ENCODE measurements around the gene SOX15. TPM values are rescaled to one million over a fixed set of nuclear protein-coding genes. Genes with fewer than 3 reads are reported as not detected.

The SOX15 gene
- total and polyA plus RNA-seq, 2 of the 13 experiments (the other 11 are each of a cell fraction or from before 2014, with no cell fraction given), result 0.07 to 0.18 TPM

- 0 out of 2 replicates have a peak, but pooled peaks have one; percentile 90 for TF ChIP-seq ZNF383 (CRISPR knock-in tag; IDR thresholded peaks at IDR 0.05; ENCODE audit: borderline replicate concordance)
- 0 out of 2 replicates have a peak, but pooled peaks have one; percentile 3 for TF ChIP-seq MEF2D (CRISPR knock-in tag; IDR thresholded peaks at IDR 0.05)
- TF ChIP-seq, protein P1, sequence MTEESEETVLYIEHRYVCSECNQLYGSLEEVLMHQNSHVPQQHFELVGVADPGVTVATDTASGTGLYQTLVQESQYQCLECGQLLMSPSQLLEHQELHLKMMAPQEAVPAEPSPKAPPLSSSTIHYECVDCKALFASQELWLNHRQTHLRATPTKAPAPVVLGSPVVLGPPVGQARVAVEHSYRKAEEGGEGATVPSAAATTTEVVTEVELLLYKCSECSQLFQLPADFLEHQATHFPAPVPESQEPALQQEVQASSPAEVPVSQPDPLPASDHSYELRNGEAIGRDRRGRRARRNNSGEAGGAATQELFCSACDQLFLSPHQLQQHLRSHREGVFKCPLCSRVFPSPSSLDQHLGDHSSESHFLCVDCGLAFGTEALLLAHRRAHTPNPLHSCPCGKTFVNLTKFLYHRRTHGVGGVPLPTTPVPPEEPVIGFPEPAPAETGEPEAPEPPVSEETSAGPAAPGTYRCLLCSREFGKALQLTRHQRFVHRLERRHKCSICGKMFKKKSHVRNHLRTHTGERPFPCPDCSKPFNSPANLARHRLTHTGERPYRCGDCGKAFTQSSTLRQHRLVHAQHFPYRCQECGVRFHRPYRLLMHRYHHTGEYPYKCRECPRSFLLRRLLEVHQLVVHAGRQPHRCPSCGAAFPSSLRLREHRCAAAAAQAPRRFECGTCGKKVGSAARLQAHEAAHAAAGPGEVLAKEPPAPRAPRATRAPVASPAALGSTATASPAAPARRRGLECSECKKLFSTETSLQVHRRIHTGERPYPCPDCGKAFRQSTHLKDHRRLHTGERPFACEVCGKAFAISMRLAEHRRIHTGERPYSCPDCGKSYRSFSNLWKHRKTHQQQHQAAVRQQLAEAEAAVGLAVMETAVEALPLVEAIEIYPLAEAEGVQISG (CRISPR knock-in tag; IDR thresholded peaks at IDR 0.05), result peak; percentile 73
- peak; percentile 74 for TF ChIP-seq PHF8 (CRISPR knock-in tag; IDR thresholded peaks at IDR 0.05)
- peak; percentile 14; the same call in 1 of the 2 replicates for TF ChIP-seq NFKB2 (CRISPR knock-in tag; IDR thresholded peaks at IDR 0.05; ENCODE audit: borderline replicate concordance)
- TF ChIP-seq ZNF333 (CRISPR knock-in tag; IDR thresholded peaks at IDR 0.05; ENCODE audit: borderline replicate concordance), result peak; percentile 46; the same call in 1 of the 2 replicates
- no peak for TF ChIP-seq IKZF1 (IDR thresholded peaks at IDR 0.05)
- TF ChIP-seq THYN1 (CRISPR knock-in tag; IDR thresholded peaks at IDR 0.05; ENCODE audit: borderline replicate concordance, low read depth), result no peak
- TF ChIP-seq NONO (IDR thresholded peaks at IDR 0.05), result no peak
- peak; percentile 65 for TF ChIP-seq NONO (CRISPR knock-in tag; conservative IDR thresholded peaks at IDR 0.05)
- TF ChIP-seq ERF (CRISPR knock-in tag; IDR thresholded peaks at IDR 0.05), result 0 out of 2 replicates have a peak, but pooled peaks have one; percentile 21
- 0 out of 2 replicates have a peak, but pooled peaks have one; percentile 33 for TF ChIP-seq SALL1 (CRISPR knock-in tag; IDR thresholded peaks at IDR 0.05)
- TF ChIP-seq ZIK1 (CRISPR knock-in tag; IDR thresholded peaks at IDR 0.05; ENCODE audit: borderline replicate concordance, low read depth), result 0 out of 2 replicates have a peak, but pooled peaks have one; percentile 70
- TF ChIP-seq MLX (CRISPR knock-in tag; IDR thresholded peaks at IDR 0.05), result 0 out of 2 replicates have a peak, but pooled peaks have one; percentile 7
- 0 out of 2 replicates have a peak, but pooled peaks have one; percentile 78 for TF ChIP-seq ZZZ3 (CRISPR knock-in tag; IDR thresholded peaks at IDR 0.05; ENCODE audit: borderline replicate concordance)
- peak; percentile 81 for TF ChIP-seq POLR2G (IDR thresholded peaks at IDR 0.05; ENCODE audit: low read depth, low read length)
- TF ChIP-seq HCFC1 (IDR thresholded peaks at IDR 0.05; ENCODE audit: low read depth, low read length), result peak; percentile 59; the same call in 1 of the 2 replicates
- TF ChIP-seq TCF12 (IDR thresholded peaks at IDR 0.05), result no peak
- 0 out of 2 replicates have a peak, but pooled peaks have one; percentile 65 for TF ChIP-seq TCF12 (CRISPR knock-in tag; IDR thresholded peaks at IDR 0.05)
- TF ChIP-seq, protein P2, sequence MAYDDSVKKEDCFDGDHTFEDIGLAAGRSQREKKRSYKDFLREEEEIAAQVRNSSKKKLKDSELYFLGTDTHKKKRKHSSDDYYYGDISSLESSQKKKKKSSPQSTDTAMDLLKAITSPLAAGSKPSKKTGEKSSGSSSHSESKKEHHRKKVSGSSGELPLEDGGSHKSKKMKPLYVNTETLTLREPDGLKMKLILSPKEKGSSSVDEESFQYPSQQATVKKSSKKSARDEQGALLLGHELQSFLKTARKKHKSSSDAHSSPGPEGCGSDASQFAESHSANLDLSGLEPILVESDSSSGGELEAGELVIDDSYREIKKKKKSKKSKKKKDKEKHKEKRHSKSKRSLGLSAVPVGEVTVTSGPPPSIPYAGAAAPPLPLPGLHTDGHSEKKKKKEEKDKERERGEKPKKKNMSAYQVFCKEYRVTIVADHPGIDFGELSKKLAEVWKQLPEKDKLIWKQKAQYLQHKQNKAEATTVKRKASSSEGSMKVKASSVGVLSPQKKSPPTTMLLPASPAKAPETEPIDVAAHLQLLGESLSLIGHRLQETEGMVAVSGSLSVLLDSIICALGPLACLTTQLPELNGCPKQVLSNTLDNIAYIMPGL (CRISPR knock-in tag; IDR thresholded peaks at IDR 0.05; ENCODE audit: borderline replicate concordance in 1 of 2, low read depth in 1 of 2), result peak in 1 of 2 experiments; percentile 73; a peak in 2 of 4 replicates
- TF ChIP-seq, protein P3, sequence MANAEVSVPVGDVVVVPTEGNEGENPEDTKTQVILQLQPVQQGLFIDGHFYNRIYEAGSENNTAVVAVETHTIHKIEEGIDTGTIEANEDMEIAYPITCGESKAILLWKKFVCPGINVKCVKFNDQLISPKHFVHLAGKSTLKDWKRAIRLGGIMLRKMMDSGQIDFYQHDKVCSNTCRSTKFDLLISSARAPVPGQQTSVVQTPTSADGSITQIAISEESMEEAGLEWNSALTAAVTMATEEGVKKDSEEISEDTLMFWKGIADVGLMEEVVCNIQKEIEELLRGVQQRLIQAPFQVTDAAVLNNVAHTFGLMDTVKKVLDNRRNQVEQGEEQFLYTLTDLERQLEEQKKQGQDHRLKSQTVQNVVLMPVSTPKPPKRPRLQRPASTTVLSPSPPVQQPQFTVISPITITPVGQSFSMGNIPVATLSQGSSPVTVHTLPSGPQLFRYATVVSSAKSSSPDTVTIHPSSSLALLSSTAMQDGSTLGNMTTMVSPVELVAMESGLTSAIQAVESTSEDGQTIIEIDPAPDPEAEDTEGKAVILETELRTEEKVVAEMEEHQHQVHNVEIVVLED (CRISPR knock-in tag; IDR thresholded peaks at IDR 0.05; ENCODE audit: borderline replicate concordance), result peak; percentile 77; the same call in 1 of the 2 replicates
- no peak for TF ChIP-seq JDP2 (CRISPR knock-in tag; IDR thresholded peaks at IDR 0.05; ENCODE audit: borderline replicate concordance)
- TF ChIP-seq IRX3 (CRISPR knock-in tag; IDR thresholded peaks at IDR 0.05; ENCODE audit: borderline replicate concordance, low read depth), result no peak
These were observed 28.2 kb downstream of the SOX15 start, which contains the start of gene SENP3 (continued) for GRCh38 chr17:7561589-7562207.

All from HepG2 (cell line).